ENCODE measurements around the gene SYCP2.

Gene SYCP2

GRCh38 chr20:59949911-59950310 lies 16.5 kb upstream of the SYCP2 start:
- TF ChIP-seq CTCF (IDR thresholded peaks at IDR 0.05; ENCODE audit: low read depth, low read length): no peak
- DNase-seq (ENCODE audit: extremely low read depth, low read depth): no peak

DNA sequence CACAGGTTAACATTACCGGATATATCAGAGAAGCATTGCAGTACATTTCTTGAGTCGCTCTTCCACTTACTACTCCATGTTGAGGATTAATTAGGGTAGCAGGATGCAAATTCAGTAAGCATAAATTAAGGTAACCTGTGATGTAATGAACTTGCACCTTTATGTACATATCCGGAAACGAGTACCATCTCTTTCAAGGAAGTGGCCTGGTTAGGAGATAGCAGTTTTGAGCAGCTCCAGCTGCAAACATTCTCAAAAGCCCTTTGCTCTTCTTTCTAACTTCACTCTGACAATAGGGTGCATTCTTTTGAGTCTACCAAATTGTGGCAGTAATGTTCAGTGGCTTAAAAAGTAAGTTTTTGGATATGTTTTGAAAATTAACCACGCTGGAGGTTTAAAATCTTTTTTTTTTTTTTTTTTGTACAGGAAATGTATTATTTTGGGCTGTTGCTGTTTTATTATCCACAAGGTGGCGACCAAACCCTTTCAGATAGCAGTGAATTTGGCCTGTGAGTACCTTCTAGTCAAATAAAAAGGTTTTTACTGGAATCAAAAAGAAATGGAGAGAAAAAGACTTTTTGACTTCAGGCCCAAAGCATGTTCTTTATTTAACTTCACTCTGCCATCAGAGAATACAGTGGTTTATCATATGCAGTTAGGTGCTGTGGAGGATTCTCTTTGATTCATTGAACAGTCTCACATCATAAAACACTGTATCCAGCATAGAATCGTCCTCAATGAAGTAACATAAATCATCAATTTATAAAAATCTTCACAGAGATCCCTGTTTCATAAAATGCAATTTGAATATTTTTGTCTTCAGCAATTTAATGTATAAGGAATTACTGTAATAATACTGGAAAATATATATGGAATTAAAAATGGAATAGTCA lies 15.6 kb upstream of the SYCP2 start:
- no peak for DNase-seq (ENCODE audit: extremely low read depth, low read depth)
- peak; percentile 61 for TF ChIP-seq CTCF (IDR thresholded peaks at IDR 0.05; ENCODE audit: low read depth, low read length)

DNA sequence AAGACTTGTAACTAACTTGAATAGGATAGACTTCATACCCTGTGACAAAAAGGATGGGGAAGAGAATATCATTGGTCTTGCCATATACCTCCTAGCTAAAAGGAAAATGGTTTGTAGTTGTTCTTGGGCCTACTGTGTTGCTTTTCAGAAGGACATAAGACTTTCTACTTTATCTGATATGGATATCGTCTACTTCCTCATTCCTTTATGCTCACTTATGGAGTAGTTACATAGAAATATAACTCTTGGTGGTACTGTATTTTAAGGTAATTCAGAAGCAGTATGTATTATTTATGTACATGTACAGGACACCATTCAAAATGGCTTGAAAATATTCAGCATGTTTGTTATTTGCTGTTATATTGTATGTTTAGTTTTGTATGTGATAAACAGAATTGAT lies 14.8 kb upstream of the SYCP2 start:
- DNase-seq (ENCODE audit: extremely low read depth, low read depth): no peak
- no peak for TF ChIP-seq CTCF (IDR thresholded peaks at IDR 0.05; ENCODE audit: low read depth, low read length)

- no peak for DNase-seq (ENCODE audit: extremely low read depth, low read depth)
These were observed 13.9 kb upstream of the SYCP2 start for GRCh38 chr20:59947376-59947775.

DNA sequence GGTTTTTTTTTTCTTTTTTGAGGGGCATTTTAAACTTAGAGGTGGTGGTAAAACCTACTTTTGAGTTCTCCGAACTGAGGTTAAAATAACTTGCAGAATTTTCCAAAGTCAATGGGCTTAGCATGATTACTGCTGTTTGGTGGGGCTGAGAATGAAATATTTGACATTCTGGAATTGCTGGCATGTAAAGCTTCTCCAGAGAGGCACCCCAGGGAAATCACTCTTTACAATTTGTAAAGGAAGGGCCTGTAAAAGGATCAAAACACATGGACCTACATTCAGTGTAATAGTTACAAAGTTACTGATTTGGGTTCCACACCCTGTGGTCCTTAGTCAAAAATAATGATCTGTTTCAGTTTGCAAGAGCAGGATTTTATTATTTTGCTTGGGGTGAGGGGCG lies 12.3 kb upstream of the SYCP2 start:
- no peak for TF ChIP-seq CTCF (IDR thresholded peaks at IDR 0.05; ENCODE audit: low read depth, low read length)
- no peak for DNase-seq (ENCODE audit: extremely low read depth, low read depth)

More at GRCh38 chr20:59947376-59947775, 13.9 kb upstream of the SYCP2 start:
- TF ChIP-seq CTCF (IDR thresholded peaks at IDR 0.05; ENCODE audit: low read depth, low read length): no peak

DNA sequence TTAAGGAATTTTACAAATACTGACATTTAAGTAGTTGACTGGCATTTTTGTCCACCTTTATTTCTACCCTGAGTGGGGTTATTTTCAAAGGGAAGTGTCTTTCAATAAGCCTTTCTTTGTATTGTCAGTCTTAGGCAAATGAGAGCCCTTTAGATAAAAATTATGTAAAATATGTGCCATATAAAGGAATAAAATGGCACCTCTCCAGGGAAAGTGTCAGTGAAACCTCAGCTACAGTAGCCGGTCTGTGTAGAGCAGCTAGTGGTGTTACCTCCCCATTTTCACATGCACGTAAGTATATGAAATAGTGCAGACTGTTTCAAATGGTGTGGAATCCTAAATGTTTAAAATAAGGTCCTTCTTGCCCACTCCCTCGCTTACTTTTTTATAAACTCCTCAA lies 11.7 kb upstream of the SYCP2 start:
- no peak for DNase-seq (ENCODE audit: extremely low read depth, low read depth)
- no peak for TF ChIP-seq CTCF (IDR thresholded peaks at IDR 0.05; ENCODE audit: low read depth, low read length)

- no peak for TF ChIP-seq CTCF (IDR thresholded peaks at IDR 0.05; ENCODE audit: low read depth, low read length)
- no peak for DNase-seq (ENCODE audit: extremely low read depth, low read depth)
These were observed 11.3 kb upstream of the SYCP2 start for GRCh38 chr20:59944726-59945125.
